Fibroblast of villous mesenchyme (primary cell): ENCODE results near the gene MAPK8. TPM values are rescaled to one million over a fixed set of nuclear protein-coding genes. Genes with fewer than 3 reads are reported as not detected.

Experiments
- DNase-seq: peaks from one replicate; pipeline ENCODE4 v3.0.0-alpha.2; 2010; ENCODE audit warnings: low read depth
- H3K4me3 ChIP-seq: 2 replicates; pipeline ENCODE4 v1.5.1; 2011; ENCODE audit warnings: low read depth, mild to moderate bottlenecking, low read length
- CTCF ChIP-seq: IDR thresholded peaks from 2 replicates; pipeline ENCODE4 v1.5.1; 2012; ENCODE audit warnings: low read depth, mild to moderate bottlenecking, low read length; ENCODE audit not compliant: insufficient read depth
- total RNA-seq: library from RNA; depleted of rRNA; stranded (reverse); fragments of >200 nt; gene quantifications from 2 replicates; pipeline ENCODE4 v1.2.3, GENCODE V29; 2012

The MAPK8 gene
- total RNA-seq, 1 donor: 111 TPM

- TF ChIP-seq CTCF: no peak
- H3K4me3 ChIP-seq: no peak overlapping the region
- DNase-seq: no peak
Measured at GRCh38 chr10:48291190-48291589, 15.3 kb upstream of the MAPK8 start.

GRCh38 chr10:48292616-48293015 lies 13.9 kb upstream of the MAPK8 start:
- TF ChIP-seq CTCF: no peak
- DNase-seq: no peak
- no peak overlapping the region for H3K4me3 ChIP-seq

GRCh38 chr10:48294431-48294830 lies 12.0 kb upstream of the MAPK8 start:
- no peak for DNase-seq
- no peak for TF ChIP-seq CTCF
- no peak overlapping the region for H3K4me3 ChIP-seq

GRCh38 chr10:48296576-48297098 lies 9.8 kb upstream of the MAPK8 start:
- no peak overlapping the region for H3K4me3 ChIP-seq
- TF ChIP-seq CTCF: no peak
- DNase-seq: no peak

- H3K4me3 ChIP-seq: no peak overlapping the region
- DNase-seq: no peak
- no peak for TF ChIP-seq CTCF
Measured at GRCh38 chr10:48299066-48299465, 7.4 kb upstream of the MAPK8 start.

GRCh38 chr10:48299692-48300091 lies 6.8 kb upstream of the MAPK8 start:
- no peak for DNase-seq
- H3K4me3 ChIP-seq: no peak overlapping the region
- TF ChIP-seq CTCF: no peak

- no peak for TF ChIP-seq CTCF
Measured at GRCh38 chr10:48300556-48300955, 5.9 kb upstream of the MAPK8 start.

More at GRCh38 chr10:48300556-48300955, 5.9 kb upstream of the MAPK8 start:
- no peak overlapping the region for H3K4me3 ChIP-seq
- no peak for DNase-seq
